ENCODE measurements around the gene KCNIP2. TPM values are rescaled to one million over a fixed set of nuclear protein-coding genes. Genes with fewer than 3 reads are reported as not detected.

Gene KCNIP2
- total and polyA plus RNA-seq, 2 experiments from 2014 or later = 0.15 to 0.22 TPM

- no peak overlapping the region for H3K4me2 ChIP-seq (ENCODE audit: unreplicated experiment)
- H3K9me3 ChIP-seq (ENCODE audit: low read depth) = no peaks in the 10 kb centered on the region
- in situ Hi-C loops (cut with MboI) = no loop called here
- no peaks in the 10 kb centered on the region for H3F3A ChIP-seq (ENCODE audit: insufficient read depth)
- no peak for DNase-seq
- H2AFZ ChIP-seq = no peak overlapping the region
- TF ChIP-seq EZH2 (IDR thresholded peaks at IDR 0.05; ENCODE audit: insufficient read depth, poor library complexity, severe bottlenecking) (no peak), EZH2phosphoT487 (IDR thresholded peaks at IDR 0.05; ENCODE audit: insufficient read depth, low read depth) (no peak)
- H3K4me3 ChIP-seq = no peak overlapping the region
- H3K79me2 ChIP-seq (ENCODE audit: insufficient read depth) = no peaks in the 10 kb centered on the region
- H4K20me1 ChIP-seq (ENCODE audit: insufficient read depth) = no peaks in the 10 kb centered on the region
- no peak overlapping the region for H3K27ac ChIP-seq
- no peaks in the 10 kb centered on the region for H3K9me2 ChIP-seq (ENCODE audit: insufficient read depth)
- H3K4me1 ChIP-seq (ENCODE audit: insufficient read depth) = peaks cover 4% of the 10 kb centered on the region
- H3K27me3 ChIP-seq (replicated peaks; ENCODE audit: insufficient read depth) = no peaks in the 10 kb centered on the region
- no peak overlapping the region for H3K9ac ChIP-seq
- H3K36me3 ChIP-seq (ENCODE audit: low read depth) = no peaks in the 10 kb centered on the region
These were observed 30.7 kb upstream of the KCNIP2 start for GRCh38 chr10:101874252-101874651.

- 52 to 58% methylated on average over 1 of the region's 1 CpG for WGBS, 2 experiments (ENCODE audit: low coverage in 1 of 2, low lambda C conversion rate in 2 of 2, missing lambda C conversion rate in 2 of 2)
- H3K4me1 ChIP-seq (ENCODE audit: insufficient read depth) = no peaks in the 10 kb centered on the region
- H3K27ac ChIP-seq = no peak overlapping the region
- H2AFZ ChIP-seq = no peak overlapping the region
- TF ChIP-seq EZH2phosphoT487 (IDR thresholded peaks at IDR 0.05; ENCODE audit: insufficient read depth, low read depth) (no peak), EZH2 (IDR thresholded peaks at IDR 0.05; ENCODE audit: insufficient read depth, poor library complexity, severe bottlenecking) (no peak)
- H3K9me3 ChIP-seq (ENCODE audit: low read depth) = no peaks in the 10 kb centered on the region
- H3K79me2 ChIP-seq (ENCODE audit: insufficient read depth) = no peaks in the 10 kb centered on the region
- H3K36me3 ChIP-seq (ENCODE audit: low read depth) = no peaks in the 10 kb centered on the region
- in situ Hi-C loops (cut with MboI) = no loop called here
- no peak overlapping the region for H3K9ac ChIP-seq
- no peak for DNase-seq
- H3K9me2 ChIP-seq (ENCODE audit: insufficient read depth) = no peaks in the 10 kb centered on the region
- H4K20me1 ChIP-seq (ENCODE audit: insufficient read depth) = no peaks in the 10 kb centered on the region
- H3F3A ChIP-seq (ENCODE audit: insufficient read depth) = no peaks in the 10 kb centered on the region
- H3K27me3 ChIP-seq (replicated peaks; ENCODE audit: insufficient read depth) = no peaks in the 10 kb centered on the region
- no peak overlapping the region for H3K4me3 ChIP-seq
- H3K4me2 ChIP-seq (ENCODE audit: unreplicated experiment) = no peak overlapping the region
These were observed 24.3 kb upstream of the KCNIP2 start for GRCh38 chr10:101867931-101868330.

GRCh38 chr10:101859530-101859929, 15.9 kb upstream of the KCNIP2 start:
- Histone ChIP-seq H3K4me3 (no peak overlapping the region), H3K9ac (no peak overlapping the region), H3K4me2 (ENCODE audit: unreplicated experiment) (no peak overlapping the region), H3K36me3 (ENCODE audit: low read depth) (no peaks in the 10 kb centered on the region), H3K27ac (no peak overlapping the region), H3K9me2 (ENCODE audit: insufficient read depth) (no peaks in the 10 kb centered on the region), H3K79me2 (ENCODE audit: insufficient read depth) (no peaks in the 10 kb centered on the region), H3K4me1 (ENCODE audit: insufficient read depth) (no peaks in the 10 kb centered on the region), H3K27me3 (replicated peaks; ENCODE audit: insufficient read depth) (no peaks in the 10 kb centered on the region), H3F3A (ENCODE audit: insufficient read depth) (peaks cover 4% of the 10 kb centered on the region; the same call in 1 of the 2 replicates), H2AFZ (no peak overlapping the region), H4K20me1 (ENCODE audit: insufficient read depth) (no peaks in the 10 kb centered on the region), H3K9me3 (ENCODE audit: low read depth) (no peaks in the 10 kb centered on the region)
- DNase-seq = no peak
- WGBS, 2 experiments (ENCODE audit: low coverage in 1 of 2, low lambda C conversion rate in 2 of 2, missing lambda C conversion rate in 2 of 2) = 99 to 100% methylated on average over 2 of the region's 2 CpGs
- TF ChIP-seq EZH2 (IDR thresholded peaks at IDR 0.05; ENCODE audit: insufficient read depth, poor library complexity, severe bottlenecking) = no peak
- no peak for TF ChIP-seq EZH2phosphoT487 (IDR thresholded peaks at IDR 0.05; ENCODE audit: insufficient read depth, low read depth)
- in situ Hi-C loops (cut with MboI) = no loop called here

GRCh38 chr10:101858723-101859500, 15.3 kb upstream of the KCNIP2 start:
- in situ Hi-C loops (cut with MboI) = no loop called here
- no peak overlapping the region for H3K27ac ChIP-seq
- H3K9ac ChIP-seq = no peak overlapping the region
- no peak overlapping the region for H2AFZ ChIP-seq
- H4K20me1 ChIP-seq (ENCODE audit: insufficient read depth) = no peaks in the 10 kb centered on the region
- H3K27me3 ChIP-seq (replicated peaks; ENCODE audit: insufficient read depth) = no peaks in the 10 kb centered on the region
- no peaks in the 10 kb centered on the region for H3K79me2 ChIP-seq (ENCODE audit: insufficient read depth)
- no peaks in the 10 kb centered on the region for H3K36me3 ChIP-seq (ENCODE audit: low read depth)
- DNase-seq = no peak
- no peak overlapping the region for H3K4me2 ChIP-seq (ENCODE audit: unreplicated experiment)
- H3K4me1 ChIP-seq (ENCODE audit: insufficient read depth) = no peaks in the 10 kb centered on the region
- no peak for TF ChIP-seq EZH2phosphoT487 (IDR thresholded peaks at IDR 0.05; ENCODE audit: insufficient read depth, low read depth)
- no peak for TF ChIP-seq EZH2 (IDR thresholded peaks at IDR 0.05; ENCODE audit: insufficient read depth, poor library complexity, severe bottlenecking)
- no peaks in the 10 kb centered on the region for H3K9me2 ChIP-seq (ENCODE audit: insufficient read depth)
- WGBS, 2 experiments (ENCODE audit: low coverage in 1 of 2, low lambda C conversion rate in 2 of 2, missing lambda C conversion rate in 2 of 2) = 78% methylated on average over 3 of the region's 3 CpGs
- H3K4me3 ChIP-seq = no peak overlapping the region
- H3F3A ChIP-seq (ENCODE audit: insufficient read depth) = peaks cover 4% of the 10 kb centered on the region; the same call in 1 of the 2 replicates
- no peaks in the 10 kb centered on the region for H3K9me3 ChIP-seq (ENCODE audit: low read depth)

Data from GM23248 (cell line).